GM12892 (cell line): Measurements from ENCODE around the gene PITPNM2.

Source experiments
- POLR2A ChIP-seq: IDR thresholded peaks from 2 replicates; pipeline ENCODE4 v1.6.1; 2011; ENCODE audit warnings: low read depth, low read length, control low read depth
- POLR2AphosphoS5 ChIP-seq: IDR thresholded peaks from 2 replicates; pipeline ENCODE4 v1.6.1; 2011; ENCODE audit warnings: low read depth, low read length, control low read depth
- TAF1 ChIP-seq: IDR thresholded peaks from 2 replicates; pipeline ENCODE4 v1.6.1; 2011; ENCODE audit warnings: low read depth, mild to moderate bottlenecking, control low read depth, low read length, borderline replicate concordance

- TF ChIP-seq POLR2A (no peak), POLR2AphosphoS5 (no peak), TAF1 (no peak)
Observed at GRCh38 chr12:123131879-123132402, 18.9 kb downstream of the PITPNM2 start.
